SW 1271 (cell line): ENCODE data around the gene RBM38.

Source experiments
- DNase-seq, 2 experiments: peaks; one replicate each; lab custom pipeline; 2025; lab: John Stamatoyannopoulos, UW

Gene RBM38

GRCh38 chr20:57391439-57392301 is 474 bp downstream of the RBM38 start:
- no peak for DNase-seq

- no peak for DNase-seq
Observed at GRCh38 chr20:57392512-57393271, 1.5 kb downstream of the RBM38 start.

- no peak for DNase-seq
Observed at GRCh38 chr20:57393321-57394120, 2.3 kb downstream of the RBM38 start.

GRCh38 chr20:57394121-57395082 is 3.2 kb downstream of the RBM38 start:
- no peak for DNase-seq

GRCh38 chr20:57395111-57395966 is 4.1 kb downstream of the RBM38 start:
- no peak for DNase-seq

GRCh38 chr20:57396212-57396983 is 5.2 kb downstream of the RBM38 start:
- no peak for DNase-seq

- no peak for DNase-seq
Observed at GRCh38 chr20:57396984-57397692, 5.9 kb downstream of the RBM38 start.

GRCh38 chr20:57397693-57398108 is 6.5 kb downstream of the RBM38 start:
- no peak for DNase-seq

- DNase-seq, result no peak
Observed at GRCh38 chr20:57398231-57398821, 7.1 kb downstream of the RBM38 start.

- no peak for DNase-seq
Observed at GRCh38 chr20:57398901-57399535, 7.8 kb downstream of the RBM38 start.

- no peak for DNase-seq
Observed at GRCh38 chr20:57399587-57400155, 8.5 kb downstream of the RBM38 start.

GRCh38 chr20:57400231-57400701 is 9.1 kb downstream of the RBM38 start:
- no peak for DNase-seq

- no peak for DNase-seq
Observed at GRCh38 chr20:57400821-57401564, 9.8 kb downstream of the RBM38 start.

GRCh38 chr20:57401565-57401918 is 10.3 kb downstream of the RBM38 start:
- no peak for DNase-seq

- no peak for DNase-seq
Observed at GRCh38 chr20:57402206-57403125, 11.3 kb downstream of the RBM38 start.

GRCh38 chr20:57403216-57403615 is 12.0 kb downstream of the RBM38 start:
- no peak for DNase-seq
